GM21367 (cell line): ENCODE results near the gene ATOH8.

ENCODE experiments used
- ATAC-seq: cut with Tn5 transposase; IDR thresholded peaks from one replicate; pipeline ENCODE4 v1.9.1; 2021; ENCODE audit not compliant: unreplicated experiment

The ATOH8 gene

DNA sequence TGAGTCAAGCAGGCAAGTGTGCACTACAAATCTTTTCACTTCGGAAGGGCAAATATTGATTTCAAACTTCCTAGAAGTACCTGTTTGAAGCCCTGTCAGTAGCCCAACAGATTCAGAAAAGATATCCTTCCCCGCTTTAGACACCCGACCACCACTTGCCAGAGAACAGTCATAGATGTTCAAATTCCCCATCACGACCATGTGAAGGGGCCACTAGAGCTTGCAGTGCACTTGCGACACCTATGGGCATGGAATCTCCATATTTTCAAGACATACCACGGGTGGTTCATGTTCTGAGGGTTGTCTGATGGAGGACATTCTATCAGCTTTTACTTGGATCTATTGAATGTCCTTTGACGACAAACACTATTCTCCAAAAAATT lies 35.8 kb upstream of the ATOH8 start:
- ATAC-seq = no peak

DNA sequence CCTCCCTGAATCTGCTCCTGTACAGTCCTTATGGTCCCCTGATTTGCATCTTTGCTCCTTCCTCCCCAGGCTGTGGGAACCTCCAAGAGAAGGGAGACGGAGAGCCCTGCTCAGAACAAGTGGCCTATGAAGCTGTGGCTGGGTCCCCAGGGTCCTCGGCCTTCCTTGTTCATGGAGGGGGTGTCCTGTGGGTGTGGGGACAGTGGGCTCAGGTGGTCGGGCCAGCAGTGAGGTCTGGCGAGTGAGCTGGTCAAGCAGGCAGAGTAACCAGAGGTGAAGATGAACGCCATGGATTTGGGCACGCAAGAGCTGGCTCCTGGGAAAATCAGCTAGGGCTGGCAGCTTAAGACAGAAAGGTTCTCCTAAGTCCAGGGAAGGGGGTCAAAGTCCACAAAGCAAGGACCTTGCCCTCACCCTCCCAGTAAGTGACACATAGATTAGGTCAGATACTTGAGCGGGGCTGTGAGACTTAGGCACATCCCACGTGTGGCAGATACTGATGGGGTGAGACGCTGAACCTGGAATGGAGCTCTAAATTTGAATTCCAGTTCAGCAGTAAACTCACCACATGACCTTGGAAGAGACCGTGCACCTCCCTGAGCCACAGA lies 34.8 kb upstream of the ATOH8 start:
- no peak for ATAC-seq

DNA sequence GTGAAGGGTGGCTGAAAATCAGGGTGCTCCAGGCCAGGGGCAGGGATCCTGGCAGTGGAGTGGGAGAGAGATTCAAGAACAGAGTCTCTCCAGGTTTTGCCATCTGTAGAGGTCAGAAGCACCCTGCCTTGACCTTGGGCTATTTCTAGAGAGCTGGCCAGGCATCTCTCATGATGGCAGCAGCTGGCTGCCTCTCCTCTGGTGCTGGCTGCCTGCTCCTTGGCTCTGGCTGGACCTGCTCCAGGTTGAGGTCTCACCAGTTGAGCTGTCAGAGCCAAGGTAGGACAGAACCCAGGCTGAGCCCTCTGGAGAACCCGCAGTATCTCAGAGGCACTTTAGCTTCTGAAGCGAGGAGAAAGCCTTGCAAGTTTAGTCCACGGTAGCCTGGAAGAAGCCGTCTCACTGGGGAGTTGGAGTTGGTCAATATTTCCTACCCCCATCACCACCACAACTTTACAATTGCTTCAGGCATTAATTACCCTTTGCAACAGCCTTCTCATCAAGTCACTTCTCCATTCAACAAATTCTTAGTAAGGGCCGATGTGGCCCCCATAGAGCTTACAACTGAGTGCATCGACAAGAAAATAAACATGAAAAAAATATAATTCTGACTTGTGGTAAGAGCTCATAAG lies 34.1 kb upstream of the ATOH8 start:
- ATAC-seq = no peak

DNA sequence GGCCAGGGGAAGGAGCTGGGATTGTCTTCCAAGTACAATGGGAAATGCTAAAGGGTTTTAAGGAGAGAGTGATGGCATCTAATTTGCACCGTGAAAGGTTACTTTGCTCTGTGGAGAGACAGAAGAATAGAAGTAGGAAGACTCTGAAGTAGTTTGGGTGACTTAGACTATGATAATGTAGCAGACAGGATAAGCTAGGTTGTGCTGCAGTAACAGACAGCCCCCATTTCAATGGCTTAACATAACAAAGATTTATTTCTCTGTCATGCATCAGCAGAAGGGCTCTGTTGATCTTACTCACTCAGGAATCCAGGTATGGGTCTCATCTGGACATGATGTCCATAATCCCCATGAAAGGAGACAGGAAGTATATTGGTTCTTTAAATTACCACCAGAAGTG lies 33.3 kb upstream of the ATOH8 start:
- ATAC-seq = no peak

DNA sequence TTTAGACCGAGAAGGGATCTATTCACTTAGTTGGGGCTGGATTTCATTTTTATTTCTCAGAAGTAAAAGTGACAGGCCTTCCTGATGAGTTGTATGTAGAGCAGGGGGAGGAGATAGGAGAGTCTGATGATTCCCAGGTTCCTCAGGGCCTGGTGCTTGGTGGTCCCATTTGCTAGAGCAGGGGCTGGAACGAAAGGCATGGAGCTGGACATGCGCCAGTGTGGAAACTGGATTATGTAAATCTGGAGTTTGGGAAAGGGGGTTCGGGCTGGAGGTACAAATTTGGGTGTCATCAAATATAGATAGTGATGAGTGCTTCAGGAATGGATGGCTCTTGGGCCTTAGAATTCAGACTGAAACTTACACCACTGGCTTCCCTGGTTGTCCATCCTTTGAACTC lies 32.1 kb upstream of the ATOH8 start:
- no peak for ATAC-seq

DNA sequence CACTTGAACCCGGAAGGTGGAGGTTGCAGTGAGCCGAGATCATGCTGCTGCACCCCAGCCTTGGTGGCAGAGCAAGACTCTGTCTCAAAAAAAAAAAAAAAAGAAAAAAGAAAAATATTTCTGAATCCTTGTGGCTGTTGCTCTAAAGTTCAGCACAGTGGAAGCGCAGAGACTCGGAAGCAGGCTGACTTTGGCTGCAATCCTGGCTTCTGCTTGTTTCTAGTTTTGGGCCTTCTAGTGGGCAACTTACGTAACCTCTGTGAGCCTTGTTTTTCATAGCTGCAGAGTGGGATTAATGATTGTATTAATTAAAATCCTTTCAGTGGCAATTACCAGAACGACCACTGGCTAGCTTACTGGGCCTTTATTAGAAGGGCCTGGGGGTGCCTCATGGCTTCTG lies 31.3 kb upstream of the ATOH8 start:
- no peak for ATAC-seq

DNA sequence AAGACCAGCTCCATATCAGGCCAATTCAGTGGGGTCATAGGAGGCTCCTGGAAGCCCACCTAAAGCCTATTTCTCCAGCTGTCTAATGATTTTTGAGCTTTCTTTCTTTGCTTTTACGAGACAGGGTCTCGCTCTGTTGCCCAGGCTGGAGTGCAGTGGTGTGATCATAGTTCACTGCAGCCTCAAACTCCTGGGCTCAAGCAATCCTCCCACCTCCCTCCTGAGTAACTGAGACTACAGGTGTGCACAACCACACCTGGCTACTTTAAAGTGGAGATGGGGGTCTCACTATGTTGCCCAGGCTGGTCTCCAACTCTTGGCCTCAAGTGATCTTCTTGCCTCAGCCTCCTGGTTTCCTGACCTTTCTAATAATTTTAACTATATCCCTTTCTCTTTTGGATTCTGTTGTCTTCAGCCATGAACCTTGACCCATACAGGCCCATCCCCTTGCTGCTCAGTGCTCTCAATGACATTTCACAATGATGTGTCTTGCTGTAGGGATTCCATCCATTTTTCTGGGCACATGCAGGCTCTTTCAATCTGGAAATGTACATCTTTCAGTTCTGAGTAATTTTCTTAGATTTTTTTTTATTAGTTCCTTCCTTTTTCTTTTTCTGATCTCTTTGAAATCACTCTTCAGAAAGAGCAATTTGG lies 30.0 kb upstream of the ATOH8 start:
- no peak for ATAC-seq

DNA sequence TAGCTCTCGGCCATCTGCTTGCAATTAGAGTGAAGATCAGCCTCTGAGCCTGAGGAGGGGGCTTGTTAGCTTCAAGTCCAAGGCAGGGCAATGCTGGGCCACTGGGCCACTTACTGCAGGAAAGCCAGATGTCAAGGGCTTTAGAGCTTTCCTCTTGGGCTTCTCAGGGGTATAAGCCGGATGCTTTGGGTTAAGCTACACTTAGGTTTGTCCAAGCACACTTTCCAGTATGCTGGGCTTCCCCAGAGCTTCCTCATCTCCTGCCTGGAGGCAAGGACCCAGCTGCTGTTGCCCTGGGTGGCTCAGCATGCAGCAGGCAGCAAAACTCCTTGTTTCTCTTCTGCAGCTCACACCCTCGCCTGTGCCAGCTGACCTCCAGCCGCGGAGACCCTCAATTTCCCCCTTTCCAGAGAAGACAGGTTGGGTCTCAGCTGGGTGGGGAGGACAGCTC lies 29.0 kb upstream of the ATOH8 start:
- no peak for ATAC-seq

DNA sequence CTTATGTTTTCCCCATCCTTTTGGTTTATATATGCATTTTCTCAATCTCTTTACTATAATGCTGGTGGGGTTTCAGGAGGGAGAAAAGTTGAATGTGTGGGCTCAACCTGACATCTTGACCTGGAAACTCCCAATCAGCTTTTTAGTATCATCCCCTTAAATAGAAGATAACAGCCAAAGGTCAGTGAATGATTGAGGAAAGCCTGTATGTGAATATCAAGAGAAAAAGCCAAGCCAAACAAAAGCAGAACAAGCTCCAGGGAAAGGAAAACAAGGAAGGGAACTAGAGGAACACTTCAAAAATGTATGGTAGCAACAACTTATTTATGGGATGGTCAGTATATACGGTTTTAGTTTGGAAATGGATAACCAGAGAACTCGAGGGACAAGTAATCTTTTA lies 28.3 kb upstream of the ATOH8 start:
- ATAC-seq = no peak

DNA sequence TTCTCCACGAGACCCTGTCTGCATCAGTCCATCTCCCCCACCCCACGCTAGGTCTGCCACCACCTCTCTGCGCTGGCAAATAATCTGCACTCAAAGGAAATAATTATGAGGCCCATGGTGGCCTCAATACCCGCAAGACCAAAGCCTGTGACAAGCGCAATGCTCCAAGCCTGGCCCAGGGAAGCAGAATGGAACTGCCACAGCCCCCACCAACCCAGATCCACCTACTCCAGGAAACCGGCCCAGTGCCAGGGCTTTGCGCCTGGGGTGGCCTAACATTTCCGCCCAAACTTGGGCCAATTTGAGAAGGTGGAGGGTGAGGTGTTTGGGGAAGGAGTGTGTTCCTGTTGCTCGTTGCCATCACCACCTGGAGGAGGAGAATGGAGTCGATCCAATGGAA lies 26.0 kb upstream of the ATOH8 start:
- ATAC-seq = no peak

DNA sequence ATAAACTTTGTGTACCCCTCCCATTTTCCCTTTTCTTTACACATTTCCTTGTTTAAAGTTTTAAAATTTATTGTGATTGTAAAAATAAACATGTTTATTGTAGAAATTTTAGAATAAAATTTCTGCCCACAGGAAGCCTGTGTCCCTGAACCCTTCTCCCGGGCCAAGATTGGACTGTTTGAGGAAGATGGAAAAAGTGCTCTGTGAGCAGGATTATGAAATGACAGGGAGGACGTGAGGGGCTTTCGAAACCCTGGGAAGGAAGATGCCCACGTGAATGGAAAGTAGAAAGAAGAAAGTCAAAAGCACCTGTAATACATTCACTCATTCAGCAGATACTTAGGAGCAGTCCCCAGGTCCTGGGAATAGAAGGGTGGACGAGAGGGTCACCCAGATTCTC lies 25.4 kb upstream of the ATOH8 start:
- ATAC-seq = no peak

DNA sequence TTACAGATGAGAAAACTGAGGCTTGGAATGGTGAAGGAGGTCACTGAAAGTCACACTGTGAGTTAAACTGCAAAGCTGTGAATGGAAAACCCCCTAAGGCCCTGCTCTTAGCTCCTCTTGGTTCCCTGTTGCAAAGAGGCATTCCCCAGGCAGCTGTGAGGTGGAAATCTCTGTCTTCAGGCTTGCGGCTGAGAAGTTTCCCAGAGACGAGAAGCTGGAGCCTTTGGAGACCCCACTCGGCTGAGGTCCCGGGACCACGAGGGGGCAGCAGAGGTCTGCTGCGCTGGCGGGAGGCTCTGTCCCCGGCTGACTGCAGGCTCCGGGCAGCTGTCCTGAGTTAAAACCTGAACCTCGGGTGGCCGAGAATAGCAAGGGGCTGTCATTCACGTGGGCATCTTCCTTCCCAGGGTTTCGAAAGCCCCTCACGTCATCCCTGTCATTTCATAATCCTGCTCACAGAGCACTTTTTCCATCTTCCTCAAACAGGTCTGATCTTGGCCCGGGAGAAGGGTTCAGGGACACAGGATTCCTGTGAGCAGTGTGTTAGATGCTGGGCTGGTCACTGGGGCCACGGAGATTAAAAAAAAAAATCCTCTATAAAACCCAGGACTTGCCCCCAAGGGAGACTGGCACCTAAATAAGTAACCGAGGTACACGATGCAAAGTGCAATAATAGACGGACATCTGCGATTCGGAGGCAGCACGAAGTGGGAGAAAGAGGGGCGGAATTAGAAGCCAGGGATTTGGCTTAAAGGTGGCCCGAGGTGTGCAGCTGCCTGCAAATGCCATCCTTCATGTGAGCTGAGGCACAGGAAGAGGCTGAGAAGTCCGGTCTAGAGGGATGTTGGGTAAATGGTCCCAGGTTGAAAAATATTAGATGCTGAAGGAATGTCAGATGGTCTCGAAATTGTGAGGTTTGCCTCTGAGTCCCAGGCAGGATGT lies 24.6 kb upstream of the ATOH8 start:
- ATAC-seq = no peak

DNA sequence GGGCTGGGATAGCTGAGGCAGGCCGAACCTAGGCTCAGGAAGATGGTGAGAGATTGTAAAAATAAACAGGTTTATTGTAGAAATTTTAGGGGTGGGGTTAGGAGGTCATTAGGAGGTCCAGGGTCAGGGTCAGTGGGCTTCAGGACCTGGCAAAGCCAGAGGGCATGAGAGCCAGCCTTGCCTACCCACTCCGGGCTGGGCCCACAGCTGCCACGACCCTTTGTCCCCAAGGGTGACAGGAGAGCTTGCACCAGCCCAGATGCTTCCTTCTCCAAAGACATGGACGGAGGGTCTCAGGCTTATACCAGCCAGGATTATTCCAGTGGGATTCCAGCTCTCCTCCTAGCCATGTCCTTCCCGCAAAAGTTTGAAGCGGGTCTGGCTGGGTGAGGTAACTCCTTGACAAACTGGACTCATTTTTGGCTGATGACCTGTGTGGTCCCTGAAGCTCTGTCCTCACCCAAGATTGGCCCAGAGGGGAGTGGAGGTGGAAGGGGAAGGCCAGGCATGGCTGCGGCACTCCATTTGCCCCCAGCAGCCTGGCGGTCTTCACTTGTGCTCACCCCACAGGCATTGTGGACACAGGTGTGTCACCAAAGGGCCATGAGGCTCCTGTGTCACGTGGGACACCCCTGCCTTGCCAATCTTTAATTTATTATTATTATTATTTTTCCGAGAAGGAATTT lies 23.8 kb upstream of the ATOH8 start:
- no peak for ATAC-seq

DNA sequence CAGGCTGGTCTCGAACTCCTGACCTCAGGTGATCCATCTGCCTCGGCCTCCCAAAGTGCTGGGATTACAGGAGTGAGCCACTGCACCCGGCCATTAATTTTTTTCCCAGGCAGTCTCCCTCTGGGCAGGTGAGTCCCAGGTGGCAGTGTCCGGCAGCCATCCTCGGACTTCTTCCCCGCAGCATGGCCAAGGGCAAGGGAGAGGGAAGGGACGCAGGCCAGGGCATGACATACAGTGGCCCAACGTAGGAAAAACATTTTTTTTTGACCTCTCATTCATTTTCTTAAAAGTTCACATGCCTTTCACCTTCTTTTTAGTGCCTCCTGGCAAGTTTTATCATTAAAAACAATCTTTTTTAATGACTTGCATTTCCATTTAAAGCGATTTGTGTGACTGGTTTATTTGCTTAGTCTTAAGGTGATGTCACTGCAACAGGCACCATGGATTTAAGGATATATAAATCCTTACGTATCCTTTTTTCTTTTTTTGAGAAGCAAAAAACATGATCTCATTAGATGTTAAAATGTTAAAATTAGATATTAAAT lies 23.0 kb upstream of the ATOH8 start:
- no peak for ATAC-seq

DNA sequence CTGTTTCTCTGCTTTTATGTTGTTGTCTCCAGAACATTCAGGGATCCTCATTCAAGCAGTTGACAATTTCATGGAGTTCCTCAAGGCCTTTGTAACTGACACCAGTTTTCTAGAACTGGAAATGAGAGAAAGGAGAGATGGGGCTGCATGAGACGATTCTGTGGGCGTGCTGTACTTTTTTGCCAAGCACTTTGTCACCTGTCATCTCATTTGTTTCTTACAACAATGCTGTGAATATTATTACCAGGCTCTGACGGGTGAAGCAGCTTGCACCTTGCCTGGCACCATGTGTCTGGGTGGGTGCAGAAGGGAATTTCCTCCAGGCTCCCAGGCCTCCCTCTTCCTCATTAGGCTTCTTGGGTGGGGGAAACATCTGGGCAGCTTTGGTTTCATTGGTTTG lies 22.2 kb upstream of the ATOH8 start:
- no peak for ATAC-seq

DNA sequence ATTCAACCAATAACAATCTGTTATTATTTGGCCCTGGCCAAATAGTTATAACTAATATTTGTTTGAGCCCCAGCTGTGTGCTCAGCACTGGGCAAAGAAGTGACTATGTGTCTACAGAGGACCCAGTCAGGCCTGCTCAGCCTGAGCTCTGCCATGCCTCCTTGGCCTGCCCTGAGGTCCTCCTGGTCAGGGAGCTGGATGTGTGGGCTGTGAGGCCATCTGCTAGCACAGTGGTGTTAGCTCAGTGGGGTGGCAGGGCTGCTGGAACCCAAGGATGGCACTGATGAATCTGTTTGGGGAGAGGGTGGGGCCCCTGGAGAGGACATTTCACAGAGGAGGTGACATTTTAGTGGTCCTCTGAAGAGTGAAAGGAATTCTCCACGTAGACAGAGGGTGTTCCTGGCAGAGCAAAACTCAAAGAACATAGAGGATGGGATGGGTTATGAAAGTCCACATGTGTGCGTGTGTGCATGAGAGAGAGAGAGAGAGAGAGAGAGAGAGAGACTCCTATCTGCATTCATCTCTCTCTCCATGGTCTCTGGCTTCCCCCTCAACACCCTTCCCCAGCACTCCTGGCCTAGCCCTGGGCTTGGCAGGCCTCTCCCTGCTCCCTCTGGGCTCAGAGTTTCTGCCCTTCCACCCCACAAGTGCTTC lies 21.2 kb upstream of the ATOH8 start:
- ATAC-seq = no peak

DNA sequence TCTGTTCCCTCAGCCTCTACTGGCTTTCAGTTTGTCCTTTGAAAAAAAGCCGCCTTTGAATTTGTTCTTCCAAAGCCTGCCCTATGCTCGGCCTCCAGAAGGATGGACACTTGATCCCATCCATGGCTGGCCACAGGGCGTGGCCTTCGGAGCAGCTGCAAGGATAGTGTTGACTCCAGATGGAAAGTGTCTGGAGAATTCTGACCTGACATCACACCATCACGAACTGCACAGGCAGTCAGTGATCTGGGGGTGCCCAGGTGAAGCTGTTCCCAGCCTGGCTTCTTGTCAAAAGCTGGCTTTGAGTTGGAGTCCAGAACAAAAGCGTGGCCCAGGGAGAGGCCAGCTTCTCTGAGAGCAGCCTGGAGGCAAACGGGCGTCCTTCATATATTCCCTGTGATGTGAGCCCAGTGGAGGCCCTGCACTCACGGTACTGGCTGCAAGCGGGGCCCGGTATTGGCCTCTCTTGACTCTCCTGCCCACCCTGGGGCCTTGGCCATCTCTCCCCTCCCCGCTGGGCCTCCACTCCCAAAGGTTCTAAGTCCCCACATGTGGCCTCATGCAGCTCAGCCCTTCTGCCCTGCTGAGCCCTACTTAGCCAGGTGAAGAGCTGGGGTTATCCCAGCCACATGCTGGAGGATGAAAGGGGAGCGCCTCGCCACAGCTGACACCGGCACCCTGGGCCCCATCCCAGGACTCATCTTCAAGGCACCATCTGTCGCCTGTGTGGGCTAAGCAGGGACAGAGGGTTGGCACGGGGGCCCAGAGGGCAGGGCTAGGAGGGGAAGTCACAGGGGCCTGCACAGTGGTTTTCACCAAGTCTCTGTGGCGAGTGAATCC lies 20.4 kb upstream of the ATOH8 start:
- ATAC-seq = no peak

DNA sequence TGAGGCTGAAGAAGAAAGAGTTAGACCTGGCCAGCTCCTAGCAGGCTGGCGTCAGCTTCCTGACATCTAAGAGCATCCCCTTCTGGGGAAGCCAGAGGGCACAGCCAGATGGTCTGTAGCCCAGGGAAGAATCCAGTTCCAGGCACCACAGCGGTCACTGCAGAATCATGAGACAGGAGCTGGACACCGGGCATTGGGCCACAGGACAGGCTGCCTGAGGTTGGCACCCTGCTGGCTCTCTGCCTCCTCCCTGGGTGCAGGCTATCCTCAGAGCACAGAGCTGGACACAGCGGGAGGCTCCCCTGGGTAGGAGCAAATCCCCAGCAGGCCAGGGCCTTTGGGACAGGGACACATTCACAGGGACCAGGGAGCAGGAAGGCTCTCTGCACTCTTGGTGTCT lies 19.8 kb upstream of the ATOH8 start:
- ATAC-seq = no peak

DNA sequence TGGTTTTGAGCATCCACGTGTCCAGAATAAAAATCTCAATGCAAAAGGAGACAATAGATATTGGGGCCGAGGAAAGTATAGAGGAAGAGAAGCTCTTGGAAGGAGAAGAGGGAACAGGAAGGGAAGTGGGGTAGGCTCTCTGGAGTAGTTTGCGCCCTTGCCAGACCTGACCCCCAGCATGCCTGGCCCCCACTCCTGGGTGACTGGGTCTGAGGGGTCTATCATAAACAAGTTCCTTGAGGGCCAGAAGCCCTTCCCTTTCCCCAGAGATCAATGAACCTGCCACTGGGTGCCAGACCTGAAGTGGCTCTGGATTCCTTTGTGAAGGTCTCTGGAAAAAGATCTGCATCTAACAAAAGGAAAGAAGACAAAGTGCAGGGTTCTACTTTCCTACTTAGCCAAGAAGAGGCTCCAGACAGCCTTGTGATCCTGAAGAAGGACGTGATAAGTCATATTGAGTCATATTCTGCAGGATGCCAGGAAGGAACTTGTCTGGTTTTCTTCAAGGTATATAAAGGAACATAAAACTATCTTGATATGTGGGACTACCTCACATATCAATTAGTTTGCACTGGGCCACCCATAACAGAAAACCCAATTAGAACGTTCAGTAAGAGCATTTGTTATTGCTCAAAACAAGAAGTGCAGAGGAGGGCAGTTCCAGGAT lies 18.7 kb upstream of the ATOH8 start:
- ATAC-seq = no peak
